DOHH2 (cell line): ENCODE measurements around the gene PCSK5.

ENCODE experiments used
- EZH2phosphoT487 ChIP-seq: fragments of 200-600 bp; sonication (generic); IDR thresholded peaks from 2 replicates; pipeline ENCODE4 v1.6.1; 2017; ENCODE audit warnings: borderline replicate concordance, mild to moderate bottlenecking, antibody characterized with exemption, low read length, moderate library complexity, mixed read lengths
- TF ChIP-seq, protein P1 (sequence below): fragments of 200-600 bp; sonication (generic); IDR thresholded peaks from one replicate; pipeline ENCODE4 v1.5.1; 2014; ENCODE audit warnings: antibody characterized with exemption, mild to moderate bottlenecking, low read depth, low read length; ENCODE audit not compliant: poor library complexity, severe bottlenecking

DNA sequence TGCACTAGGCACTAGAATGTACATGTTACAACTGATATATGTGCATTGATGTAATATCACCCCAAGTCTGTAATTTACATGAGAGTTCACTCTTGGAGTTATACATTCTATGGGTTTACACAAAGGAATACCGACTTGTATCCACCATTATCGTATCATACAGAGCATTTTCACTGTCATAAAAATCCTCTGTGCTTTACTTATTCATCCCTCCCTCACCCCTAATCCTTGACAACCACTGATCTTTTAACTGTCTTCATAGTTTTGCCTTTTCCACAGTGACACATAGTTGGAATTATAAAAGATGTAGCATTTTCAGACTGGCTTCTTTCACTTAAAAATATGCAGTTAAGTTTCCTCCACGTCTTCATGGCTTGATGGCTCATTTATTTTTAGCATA is 514.9 kb downstream of the PCSK5 start:
- TF ChIP-seq, protein P1, sequence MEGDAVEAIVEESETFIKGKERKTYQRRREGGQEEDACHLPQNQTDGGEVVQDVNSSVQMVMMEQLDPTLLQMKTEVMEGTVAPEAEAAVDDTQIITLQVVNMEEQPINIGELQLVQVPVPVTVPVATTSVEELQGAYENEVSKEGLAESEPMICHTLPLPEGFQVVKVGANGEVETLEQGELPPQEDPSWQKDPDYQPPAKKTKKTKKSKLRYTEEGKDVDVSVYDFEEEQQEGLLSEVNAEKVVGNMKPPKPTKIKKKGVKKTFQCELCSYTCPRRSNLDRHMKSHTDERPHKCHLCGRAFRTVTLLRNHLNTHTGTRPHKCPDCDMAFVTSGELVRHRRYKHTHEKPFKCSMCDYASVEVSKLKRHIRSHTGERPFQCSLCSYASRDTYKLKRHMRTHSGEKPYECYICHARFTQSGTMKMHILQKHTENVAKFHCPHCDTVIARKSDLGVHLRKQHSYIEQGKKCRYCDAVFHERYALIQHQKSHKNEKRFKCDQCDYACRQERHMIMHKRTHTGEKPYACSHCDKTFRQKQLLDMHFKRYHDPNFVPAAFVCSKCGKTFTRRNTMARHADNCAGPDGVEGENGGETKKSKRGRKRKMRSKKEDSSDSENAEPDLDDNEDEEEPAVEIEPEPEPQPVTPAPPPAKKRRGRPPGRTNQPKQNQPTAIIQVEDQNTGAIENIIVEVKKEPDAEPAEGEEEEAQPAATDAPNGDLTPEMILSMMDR = no peak
- no peak for TF ChIP-seq EZH2phosphoT487
